GM18858 (cell line): ENCODE results near the gene AATF.

Source experiments
- ATAC-seq: cut with Tn5 transposase; IDR thresholded peaks from one replicate; pipeline ENCODE4 v1.9.1; 2021; ENCODE audit not compliant: unreplicated experiment

Gene AATF

DNA sequence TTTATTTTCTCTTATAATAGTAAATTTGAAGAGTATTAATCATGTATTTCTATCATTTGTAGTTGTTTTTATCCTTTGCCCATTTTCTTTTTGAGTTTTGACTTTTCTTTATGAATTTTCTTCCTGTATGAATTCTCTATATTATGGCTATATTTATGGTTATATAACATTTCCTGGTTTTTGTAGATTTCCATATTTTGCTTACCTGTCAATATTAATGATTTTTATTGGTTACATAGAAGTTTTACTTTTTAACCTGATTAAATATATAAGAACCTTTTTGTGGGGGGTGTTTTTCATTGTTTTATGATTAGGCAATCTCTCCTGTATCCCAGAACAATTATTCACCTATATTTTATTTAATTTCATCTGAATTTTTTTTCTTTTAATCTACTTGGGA lies 93.2 kb downstream of the AATF start:
- ATAC-seq = no peak

DNA sequence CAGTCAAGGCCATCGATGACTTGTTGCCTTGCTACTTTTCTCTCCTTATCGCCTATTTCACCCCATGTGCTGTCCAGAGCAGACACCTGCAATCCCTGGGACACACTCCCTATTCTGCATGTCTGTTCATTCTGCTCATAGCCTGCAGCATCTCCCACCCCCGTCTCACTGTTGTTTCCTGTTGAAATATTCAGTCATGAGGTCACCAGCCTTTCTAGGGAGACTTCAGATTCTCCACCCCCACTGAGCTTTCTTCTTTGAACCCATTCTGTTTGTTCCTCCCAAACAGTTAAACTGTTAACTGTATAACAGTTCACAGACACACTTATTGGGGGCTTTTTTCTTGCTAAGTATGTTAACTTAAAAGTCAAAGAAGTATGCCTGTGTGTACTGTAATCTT lies 94.4 kb downstream of the AATF start:
- ATAC-seq = no peak

DNA sequence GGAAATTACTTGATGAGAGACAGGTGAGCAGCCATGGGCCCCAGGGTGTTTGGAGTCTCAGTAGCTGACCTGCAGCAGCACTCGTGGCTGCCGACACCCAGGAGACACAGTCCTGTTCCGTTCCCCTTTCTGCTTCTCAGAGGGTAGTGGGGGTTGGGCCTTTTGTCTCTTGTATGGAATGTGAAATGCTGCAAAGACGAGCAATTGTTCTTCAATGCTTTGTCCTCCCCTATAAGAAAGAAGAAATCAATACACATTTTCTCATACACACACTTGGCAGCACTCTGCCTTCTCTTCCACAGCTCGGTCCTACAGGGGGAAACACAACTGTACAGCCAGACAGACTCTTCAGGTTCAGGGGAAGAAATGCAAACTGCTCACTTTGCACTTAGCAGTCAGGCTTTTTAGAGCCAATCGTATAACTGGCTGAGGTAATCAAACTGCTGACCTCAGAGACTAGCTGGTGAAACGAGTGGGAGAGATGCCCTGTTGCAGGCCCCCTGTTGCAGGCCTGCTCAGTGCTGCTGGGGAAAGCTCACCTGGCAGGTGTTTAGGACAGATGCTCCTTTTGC lies 96.7 kb downstream of the AATF start:
- ATAC-seq = no peak

DNA sequence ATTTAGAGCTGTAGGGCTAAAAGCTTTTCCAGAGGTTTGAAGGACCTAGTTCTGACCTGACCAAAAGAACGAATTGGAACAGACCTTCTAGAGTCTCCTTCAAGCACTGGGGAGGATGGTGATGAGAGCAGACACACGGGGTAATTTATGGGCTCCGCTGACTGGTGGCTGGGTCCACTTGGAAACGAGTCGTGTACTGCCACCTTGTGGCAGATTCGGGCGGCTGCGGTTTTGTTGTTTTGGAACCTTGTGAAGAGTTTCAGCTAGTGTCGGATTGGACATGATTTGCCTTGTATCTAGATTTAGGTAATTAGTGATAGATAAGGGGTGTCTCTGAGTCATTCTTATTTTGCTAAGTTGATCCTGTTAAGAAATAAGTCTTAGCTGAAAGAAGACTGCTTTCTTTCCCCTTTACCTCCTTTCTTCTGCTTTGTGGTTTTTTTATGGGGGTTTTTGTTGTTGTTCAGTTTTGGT lies 98.9 kb downstream of the AATF start:
- ATAC-seq = no peak

DNA sequence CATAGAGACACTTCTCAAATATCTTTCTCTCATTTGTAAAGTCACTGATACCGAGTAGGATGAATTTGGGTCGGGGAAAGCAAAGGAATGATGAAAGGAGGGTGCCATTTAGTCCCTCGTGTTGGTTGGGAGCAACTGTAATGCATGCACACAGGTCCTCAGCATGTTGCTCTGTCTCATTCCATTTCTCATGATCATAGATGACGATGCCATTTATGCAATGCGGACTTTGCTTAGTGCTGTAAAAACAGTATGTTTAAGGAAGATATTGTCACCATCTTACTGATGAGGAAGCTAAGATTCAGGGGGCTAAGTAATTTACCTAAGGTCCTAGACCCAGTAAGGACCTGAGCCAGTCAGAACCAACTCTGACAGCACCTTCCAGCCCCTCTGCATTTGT lies 100.1 kb downstream of the AATF start:
- ATAC-seq = no peak

DNA sequence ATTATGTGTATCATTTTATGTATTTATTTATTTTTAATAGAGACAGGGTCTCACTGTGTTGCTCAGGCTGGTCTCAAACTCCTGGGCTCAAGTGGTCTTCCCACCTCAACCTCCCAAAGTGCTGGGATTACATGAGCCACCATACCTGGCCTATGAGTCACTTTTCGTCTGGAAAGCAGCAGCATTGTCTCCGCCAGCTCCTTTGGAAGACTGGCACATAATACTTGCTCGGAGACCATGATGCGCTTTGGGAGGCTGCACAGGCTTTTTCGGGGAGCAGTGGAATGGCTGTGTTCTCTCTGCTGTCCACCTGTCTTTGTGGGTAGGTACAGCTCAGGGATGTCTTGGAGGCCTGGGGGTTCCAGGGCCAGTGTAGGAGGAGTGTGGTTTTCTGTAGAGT lies 102.2 kb downstream of the AATF start:
- no peak for ATAC-seq

DNA sequence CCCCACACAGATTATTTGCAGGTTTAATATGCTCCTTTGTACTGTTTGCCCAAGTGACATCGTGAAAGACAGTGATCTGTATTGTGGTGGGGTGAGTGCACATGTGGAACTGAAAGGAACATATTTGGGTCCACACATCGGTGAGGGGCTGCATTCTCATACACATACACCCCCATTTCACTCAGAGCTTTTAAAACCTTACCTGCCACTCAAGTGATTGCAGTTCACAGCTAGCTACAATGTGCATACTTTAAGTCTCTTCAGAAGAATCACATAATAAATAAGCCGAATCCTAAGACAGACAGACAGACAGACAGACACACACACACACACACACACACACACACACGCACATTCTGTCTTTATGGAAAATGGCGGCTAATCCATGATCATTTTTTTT lies 102.6 kb downstream of the AATF start:
- no peak for ATAC-seq

DNA sequence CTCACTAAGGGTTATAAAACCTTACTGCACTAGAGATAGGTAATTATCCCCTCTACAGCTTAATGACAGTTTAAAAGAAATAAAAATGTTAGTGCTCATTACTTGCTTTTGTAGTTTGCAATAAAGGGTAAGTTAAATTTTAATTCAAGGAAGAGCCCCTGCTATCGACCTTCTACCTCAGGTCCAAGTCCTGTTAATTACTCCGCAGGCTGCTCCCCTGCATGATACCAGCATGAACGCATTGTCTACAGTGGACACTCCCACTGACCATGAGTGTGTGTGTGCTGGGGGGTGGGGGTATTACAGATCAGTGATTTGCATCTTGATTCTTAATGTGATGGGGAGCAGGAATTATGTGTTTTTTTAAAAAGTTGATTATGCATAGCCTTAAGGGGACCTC lies 103.1 kb downstream of the AATF start:
- ATAC-seq = no peak

DNA sequence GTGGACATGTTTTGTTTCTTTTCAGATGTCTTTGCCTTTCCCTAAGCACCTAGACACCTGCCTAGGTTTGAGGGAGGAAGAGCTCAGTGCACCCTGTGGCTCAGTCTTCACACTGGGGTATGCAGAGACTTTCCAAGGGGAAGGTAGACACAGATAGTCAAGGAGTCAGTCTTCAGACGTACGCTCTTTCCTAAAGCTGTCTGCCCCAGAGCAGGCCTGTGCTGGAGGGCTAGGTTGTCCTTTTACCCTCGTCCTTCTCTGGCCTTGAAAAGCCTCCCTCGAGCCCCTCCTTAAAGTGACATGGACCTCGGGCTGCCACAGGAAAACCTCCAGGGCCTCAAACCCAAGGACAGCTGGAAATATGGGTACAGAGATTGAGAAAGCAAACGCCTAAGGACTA lies 103.7 kb downstream of the AATF start:
- ATAC-seq = no peak

DNA sequence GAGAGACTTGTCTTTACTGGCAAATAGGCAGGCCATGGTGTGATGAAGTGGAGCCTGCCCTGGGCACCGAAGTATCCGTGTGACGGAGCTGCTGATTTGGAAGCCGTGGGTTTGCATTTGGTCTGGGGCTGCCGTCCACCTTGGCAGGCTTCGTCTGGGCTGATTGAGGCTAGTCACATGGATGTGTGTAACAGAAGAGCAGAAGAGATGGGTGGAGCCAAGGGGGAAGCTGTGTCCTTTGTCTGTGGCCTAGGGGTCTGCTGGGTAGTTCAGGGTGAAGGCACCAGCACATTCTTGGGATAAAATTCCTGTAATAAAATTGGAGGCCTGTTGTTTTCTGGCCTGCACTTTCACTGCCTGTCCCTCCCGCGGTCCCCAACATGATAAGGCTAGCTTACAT lies 106.1 kb downstream of the AATF start:
- ATAC-seq = no peak

DNA sequence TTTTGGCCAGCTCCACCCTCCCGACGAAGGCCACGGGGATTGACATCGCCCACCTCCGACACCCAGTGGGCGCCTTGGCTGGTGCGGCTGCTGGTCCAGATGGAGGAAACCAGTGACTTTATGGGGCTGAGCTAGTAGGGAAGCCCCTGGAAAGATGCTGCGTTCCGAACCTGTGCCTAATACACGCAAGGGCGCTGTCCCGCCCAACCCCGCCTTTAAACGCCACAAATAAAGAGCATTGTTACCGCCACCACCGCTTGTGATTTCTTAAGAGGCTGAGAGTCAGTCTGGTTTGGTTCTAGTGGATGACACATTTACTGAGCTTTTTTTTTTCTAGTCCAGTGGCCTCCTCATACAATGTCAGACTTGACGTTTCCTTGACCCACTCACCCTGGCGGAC lies 107.9 kb downstream of the AATF start:
- no peak for ATAC-seq

DNA sequence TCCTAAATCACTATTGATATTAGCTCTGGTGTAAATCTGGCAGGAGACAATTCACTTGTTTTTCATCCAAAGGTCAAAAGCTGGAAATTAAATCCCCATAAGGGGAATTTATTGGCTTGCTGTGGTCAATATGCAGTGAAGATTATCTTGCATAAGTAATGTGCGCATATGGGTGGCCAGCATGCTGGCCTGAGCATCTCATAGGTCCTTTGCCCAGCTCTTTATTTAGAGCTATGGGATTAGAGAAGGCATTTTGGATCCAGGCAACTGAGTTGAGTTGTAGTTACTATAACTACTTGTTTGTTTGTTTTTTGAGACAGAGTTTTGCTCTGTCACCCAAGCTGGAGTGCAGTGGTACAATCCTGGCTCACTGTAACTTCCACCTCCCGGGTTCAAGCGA lies 110.7 kb downstream of the AATF start:
- no peak for ATAC-seq

DNA sequence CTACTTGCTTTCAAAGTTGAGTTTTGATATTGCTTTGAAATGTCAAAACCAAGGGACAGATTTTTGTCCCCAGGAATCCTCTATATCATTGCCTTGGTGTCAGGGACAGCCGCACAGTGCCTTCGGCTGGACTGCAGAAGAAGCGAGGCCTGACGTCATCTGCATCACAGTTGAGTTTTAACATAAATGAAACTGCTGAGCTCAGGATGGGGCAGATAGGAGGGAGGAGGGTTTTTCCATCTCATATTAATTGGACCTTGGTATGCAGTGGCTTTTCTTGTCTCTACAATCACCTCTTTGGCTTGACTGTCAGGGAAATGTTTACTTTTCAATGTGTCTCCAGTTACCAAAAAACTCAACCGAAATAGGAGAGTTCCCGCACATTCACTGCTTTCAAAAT lies 111.3 kb downstream of the AATF start:
- ATAC-seq = no peak

DNA sequence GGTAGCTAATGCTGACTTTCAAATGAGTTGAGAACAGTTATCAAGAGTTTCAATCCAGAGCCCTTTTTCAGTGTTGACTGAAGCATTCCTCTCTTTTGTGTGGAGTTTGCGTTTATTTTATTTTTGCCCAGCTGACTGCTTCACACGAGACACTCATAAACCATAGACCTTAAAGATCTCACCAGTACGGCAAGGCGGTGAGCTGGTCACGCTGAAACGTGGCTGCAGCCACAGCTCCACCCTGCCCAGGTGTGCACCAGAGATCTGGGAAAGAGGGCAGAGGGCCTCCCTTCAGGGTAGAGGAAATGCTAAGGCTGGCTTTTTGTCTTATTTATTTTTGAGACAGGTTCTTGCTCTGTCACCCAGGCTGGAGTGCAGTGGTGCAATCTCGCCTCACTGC lies 112.2 kb downstream of the AATF start:
- ATAC-seq = no peak

DNA sequence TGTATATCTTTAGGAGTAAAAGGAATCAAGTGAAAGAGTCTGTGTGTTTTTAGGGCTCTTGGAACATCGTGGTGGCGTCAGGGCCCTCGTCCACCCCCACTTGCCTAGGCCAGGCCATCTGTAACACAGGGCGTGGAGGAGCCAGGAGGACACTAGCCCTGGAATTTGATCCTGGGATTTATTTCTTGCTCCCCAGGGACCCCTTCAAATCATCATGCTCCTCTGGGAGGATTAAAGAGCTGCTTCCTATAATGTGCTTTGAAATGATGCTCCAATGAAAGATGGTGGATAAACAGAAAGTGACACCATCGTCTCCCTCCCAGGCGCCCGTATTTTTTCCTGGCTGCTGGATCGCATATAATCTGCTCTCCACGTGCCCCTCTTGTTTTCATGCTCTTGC lies 113.3 kb downstream of the AATF start:
- ATAC-seq = no peak

DNA sequence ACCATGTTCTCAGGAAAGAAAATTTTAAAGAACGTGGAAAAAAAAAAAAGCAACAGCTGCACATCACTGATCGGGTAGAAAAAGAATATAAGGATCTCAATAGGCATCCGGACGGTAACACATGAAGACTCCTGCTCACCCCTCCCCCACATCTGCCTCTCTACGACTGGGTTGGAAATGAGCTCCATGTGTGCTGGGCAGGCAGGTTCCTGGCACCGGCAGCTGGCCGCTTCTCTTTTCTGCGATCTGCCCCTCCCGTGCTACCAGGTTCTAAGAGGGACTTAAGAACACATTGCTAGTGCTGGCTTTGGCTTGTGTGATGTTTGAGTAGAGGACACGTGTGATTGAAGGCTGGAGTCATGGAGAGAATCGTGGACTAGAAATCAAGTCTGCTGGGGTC lies 115.5 kb downstream of the AATF start:
- no peak for ATAC-seq

DNA sequence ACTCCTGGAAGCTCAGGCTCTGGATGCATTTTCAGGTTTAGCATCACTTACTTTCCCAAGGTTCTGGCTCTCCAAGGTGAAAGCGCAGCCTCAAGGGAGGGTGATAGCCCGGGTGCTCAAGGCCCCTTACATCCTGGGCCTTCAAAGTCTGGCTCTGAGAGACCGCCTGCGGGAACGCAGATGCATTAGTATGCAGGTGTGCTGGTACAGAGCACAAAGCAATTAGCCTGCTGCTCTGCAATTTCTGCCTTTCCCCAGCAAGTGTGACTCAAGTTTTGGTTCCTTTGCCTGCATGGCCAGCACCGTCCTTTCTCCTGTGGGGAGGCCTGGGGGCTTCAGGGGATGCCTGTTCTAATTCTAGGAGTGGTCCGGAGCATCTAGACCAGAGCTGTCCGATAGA lies 116.2 kb downstream of the AATF start:
- no peak for ATAC-seq

DNA sequence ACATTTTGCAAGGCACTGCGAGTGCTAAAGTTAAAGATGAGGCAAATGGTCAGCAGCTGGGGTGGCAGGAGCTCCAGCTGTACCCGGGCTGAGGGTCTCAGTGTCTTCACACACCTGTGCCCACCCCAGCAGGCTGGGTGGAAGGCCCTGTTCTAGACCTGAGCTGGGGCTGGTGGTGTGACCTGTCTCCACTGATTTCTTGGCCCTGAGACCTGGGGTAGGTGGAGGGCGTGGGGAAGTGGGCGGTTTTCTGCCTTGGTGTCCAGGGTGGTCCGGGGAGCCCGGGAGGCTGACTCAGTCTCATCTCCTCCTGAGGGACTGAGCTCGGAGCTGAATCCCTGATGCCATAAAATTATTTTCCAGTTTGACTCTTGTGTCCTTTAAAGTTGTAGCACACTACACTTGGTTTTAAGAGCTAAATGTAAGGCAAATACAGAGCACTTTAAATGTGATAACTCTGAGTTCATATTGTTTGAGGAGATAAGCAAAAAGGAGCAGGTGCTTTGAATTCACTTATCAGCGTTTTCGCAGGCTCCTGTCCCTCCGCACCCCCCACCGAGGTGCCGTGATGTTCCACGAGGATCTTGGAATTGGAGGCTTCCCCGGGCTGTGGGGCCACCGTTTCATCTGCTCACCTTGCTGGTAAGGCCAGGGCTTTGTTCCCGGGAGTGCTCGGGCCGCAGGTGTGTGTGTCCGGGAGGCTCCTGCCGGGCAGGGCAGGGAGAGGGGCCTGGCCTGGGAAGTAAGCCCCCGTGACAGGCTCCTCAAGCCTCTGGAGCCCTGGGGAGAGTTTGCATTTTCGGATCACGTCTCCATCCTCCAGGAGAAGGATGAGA lies 117.0 kb downstream of the AATF start:
- ATAC-seq = no peak

DNA sequence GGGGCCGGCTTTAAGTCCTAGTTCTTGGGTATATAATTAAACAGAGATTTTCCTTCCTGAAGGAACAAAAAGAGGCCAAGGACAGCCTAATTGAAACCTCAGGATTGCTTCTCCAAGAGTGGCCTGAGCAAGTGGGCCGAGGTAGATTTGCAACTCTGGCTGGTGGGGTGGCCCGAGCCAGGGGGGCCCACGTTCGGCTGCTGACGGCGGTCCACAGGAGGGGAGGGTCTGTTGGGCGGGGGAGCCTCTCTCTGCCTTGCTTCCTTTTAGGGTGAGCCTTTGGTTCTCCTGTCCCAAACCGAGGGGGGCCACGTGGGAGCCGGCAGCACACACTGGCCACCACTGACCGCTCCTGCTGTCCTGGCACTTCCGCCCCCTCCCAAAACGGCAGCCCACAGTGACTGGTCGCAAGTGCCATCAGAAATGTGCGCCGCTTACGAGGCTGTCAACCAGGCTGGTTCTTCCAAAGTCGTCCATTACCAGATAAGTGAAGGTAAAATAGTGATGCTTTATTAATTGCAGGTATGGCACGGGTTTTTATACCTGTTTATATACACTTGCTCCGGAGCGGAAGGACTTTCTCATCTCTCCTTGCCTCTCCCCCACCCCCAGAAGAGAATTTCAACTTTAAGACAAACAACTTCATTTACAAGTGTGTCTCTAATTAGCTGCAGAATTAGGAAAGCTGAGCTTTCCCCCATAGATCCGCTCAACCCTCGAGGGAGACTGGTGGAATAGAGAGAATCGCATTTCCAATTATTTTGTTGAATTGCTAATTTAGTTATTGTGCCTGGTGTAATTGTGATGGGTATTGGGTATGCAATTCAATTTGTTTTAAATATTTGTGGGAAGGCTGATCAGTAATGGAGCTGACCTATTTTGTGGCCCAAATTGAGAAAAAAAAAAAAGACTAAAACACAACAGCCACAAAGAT lies 117.8 kb downstream of the AATF start:
- ATAC-seq = no peak

DNA sequence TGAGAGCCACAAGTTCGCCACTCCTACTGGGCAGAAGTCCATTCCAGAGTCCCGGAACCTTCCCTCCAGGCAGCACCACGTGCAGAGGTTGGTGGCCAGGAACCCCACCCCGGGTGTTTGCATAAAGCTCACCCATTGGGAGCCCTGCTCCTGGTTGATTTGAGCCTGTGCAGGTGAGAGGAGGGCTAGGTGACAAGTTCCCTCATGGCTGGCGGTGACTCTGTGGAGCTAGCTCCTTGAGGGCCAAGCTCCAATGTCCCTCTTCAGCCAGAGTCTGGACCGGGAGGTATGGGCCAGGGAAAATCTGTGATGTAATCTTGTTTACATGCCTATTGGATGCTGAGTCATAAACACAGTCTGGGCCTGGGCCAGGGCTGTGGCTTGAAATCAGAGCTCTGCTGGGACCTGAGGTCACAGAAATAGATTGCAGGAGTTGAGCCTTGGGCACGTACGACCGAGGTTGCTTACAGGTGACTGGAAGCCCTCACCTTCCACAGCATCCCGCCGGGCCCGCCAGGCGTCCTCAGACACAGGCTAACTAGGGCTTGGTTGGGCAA lies 118.9 kb downstream of the AATF start:
- ATAC-seq = no peak

DNA sequence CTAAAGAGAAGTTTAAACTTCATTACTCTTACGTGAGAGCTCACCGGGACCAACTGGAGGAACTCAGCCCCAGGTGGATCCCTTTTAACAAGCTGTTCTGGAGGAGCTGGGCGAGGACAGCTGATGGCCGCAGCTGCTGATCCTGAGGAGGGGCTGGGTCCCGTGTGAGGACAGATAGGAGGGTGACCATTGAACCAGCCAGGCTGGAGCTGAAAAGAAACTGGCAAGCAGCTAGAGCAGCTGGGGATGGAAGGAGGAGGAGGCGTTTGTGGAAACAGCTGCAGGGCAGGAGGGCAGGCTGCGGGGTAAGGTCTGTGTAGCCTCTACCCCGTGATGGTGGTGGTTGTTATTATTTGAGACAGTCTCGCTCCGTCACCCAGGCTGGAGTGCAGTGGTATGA lies 119.5 kb downstream of the AATF start:
- no peak for ATAC-seq
